K562 (cell line): Measurements from ENCODE around the gene MRPL33. TPM values are rescaled to one million over a fixed set of nuclear protein-coding genes. Genes with fewer than 3 reads are reported as not detected.

Experiments
- ATAC-seq: fragments of 200-7000 bp; cut with Tn5 transposase; 3 replicates; pipeline ENCODE4 v1.9.1; 2020; ENCODE audit warnings: moderate library complexity
- BruUV-seq: library from RNA; stranded (reverse); fragments of 400-500 nt; replicated peaks from 2 replicates; lab custom pipeline; 2021; lab: Mats Ljungman, UMichigan
- CTCF ChIA-PET: fragments of 300-600 bp; formaldehyde crosslinking; extraction: SDS; loops from one replicate; lab custom pipeline; 2021; ENCODE audit warnings: low intra/inter-chr PET ratio; lab: Yijun Ruan, JAX
- POLR2A ChIA-PET: fragments of 300-600, 350-650 bp; sonication (Branson Sonifier 250); formaldehyde crosslinking; extraction: SDS; loops from one replicate; lab custom pipeline; 2021; ENCODE audit warnings: antibody characterized with exemption, inconsistent platforms; lab: Yijun Ruan, JAX
- DNase-seq, 4 experiments: peaks; one replicate each; pipeline versions ENCODE4 v3.0.0 to v3.0.0-alpha.2; 2011 to 2018; ENCODE audit warnings: low spot score in 3 of 4, mixed read lengths in 3 of 4; ENCODE audit errors: extremely low read depth in 1 of 4
- FAIRE-seq: peaks from 2 replicates; lab custom pipeline; 2011; peaks lifted over from hg19 to GRCh38; lab: Jason Lieb, UNC
- H2AFZ ChIP-seq: 2 replicates; pipeline ENCODE4 v1.6.0; 2011; ENCODE audit warnings: low read depth, low read length, control low read depth, inconsistent platforms
- H3K27ac ChIP-seq: fragments of 200-600 bp; 3 replicates; pipeline ENCODE4 v1.8.0; 2011; ENCODE audit warnings: low read depth, mild to moderate bottlenecking, control low read depth, inconsistent platforms, low read length, moderate library complexity, mixed read lengths; ENCODE audit errors: extremely low read depth
- H3K27me3 ChIP-seq, 2 experiments: fragments of 300-600 bp in 1 of 2; 2 replicates in 1 of 2; 3 replicates in 1 of 2; pipeline versions ENCODE4 v1.6.0 to v1.8.0; 2011; ENCODE audit warnings: inconsistent platforms in 2 of 2, low read length in 2 of 2, mild to moderate bottlenecking in 1 of 2, mixed read lengths in 1 of 2, moderate library complexity in 1 of 2; ENCODE audit not compliant: control insufficient read depth in 2 of 2, insufficient read depth in 2 of 2
- H3K36me3 ChIP-seq: fragments of 300-600 bp; 3 replicates; pipeline ENCODE4 v1.8.0; 2011; ENCODE audit warnings: mild to moderate bottlenecking, low read length, inconsistent platforms; ENCODE audit not compliant: control insufficient read depth, insufficient read depth
- H3K4me1 ChIP-seq, 2 experiments: fragments of 200-600 bp in 1 of 2; replicated peaks in 1 of 2; 2 replicates in 1 of 2; 3 replicates in 1 of 2; pipeline versions ENCODE4 v1.5.1 to v1.8.0; 2011; ENCODE audit warnings: inconsistent platforms in 2 of 2, low read length in 2 of 2, mild to moderate bottlenecking in 1 of 2, mixed read lengths in 1 of 2, moderate library complexity in 1 of 2; ENCODE audit not compliant: control insufficient read depth in 2 of 2, insufficient read depth in 2 of 2
- H3K4me2 ChIP-seq: 2 replicates; pipeline ENCODE4 v1.6.1; 2011; ENCODE audit warnings: low read length, control low read depth, inconsistent platforms, mixed read lengths; ENCODE audit not compliant: insufficient read depth
- H3K4me3 ChIP-seq: fragments of 200-600 bp; sonication (generic), shearing (Covaris generic); 2 replicates; pipeline ENCODE4 v1.5.1; 2016; ENCODE audit warnings: control low read depth, inconsistent platforms
- H3K79me2 ChIP-seq: fragments of 200-600 bp; 3 replicates; pipeline ENCODE4 v1.8.0; 2011; ENCODE audit warnings: low read length, inconsistent platforms; ENCODE audit not compliant: control insufficient read depth, insufficient read depth
- H3K9ac ChIP-seq, 2 experiments: 2 replicates each; pipeline versions ENCODE4 v1.6.0 to v1.6.1; 2011; ENCODE audit warnings: low read depth in 2 of 2, low read length in 2 of 2, control low read depth in 1 of 2, inconsistent platforms in 1 of 2, mild to moderate bottlenecking in 1 of 2, mixed read lengths in 1 of 2; ENCODE audit not compliant: insufficient read depth in 1 of 2
- H3K9me1 ChIP-seq: one replicate; pipeline ENCODE4 v1.6.0; 2011; ENCODE audit warnings: inconsistent platforms, mild to moderate bottlenecking, low read length, moderate library complexity; ENCODE audit not compliant: control insufficient read depth, insufficient read depth
- H3K9me3 ChIP-seq: replicated peaks from 2 replicates; pipeline ENCODE4 v1.5.1; 2011; ENCODE audit warnings: low read depth, low read length, inconsistent platforms; ENCODE audit not compliant: control insufficient read depth, insufficient read depth
- H4K20me1 ChIP-seq: replicated peaks from 2 replicates; pipeline ENCODE4 v1.6.1; 2011; ENCODE audit warnings: low read length, inconsistent platforms, mixed read lengths; ENCODE audit not compliant: control insufficient read depth, insufficient read depth
- ELF2 ChIP-seq: fragments of 250-450 bp; sonication (Bioruptor Pico); IDR thresholded peaks from 2 replicates; pipeline ENCODE4 v1.5.0; 2021; ENCODE audit warnings: mild to moderate bottlenecking
- ELF4 ChIP-seq: fragments of 450-650 bp; formaldehyde crosslinking; IDR thresholded peaks from 2 replicates; pipeline ENCODE4 v1.4.0; 2022; ENCODE audit warnings: missing genetic modification characterization
- ILK ChIP-seq: fragments of 450-650 bp; IDR thresholded peaks from 2 replicates; pipeline ENCODE4 v1.6.1; 2016; ENCODE audit warnings: missing genetic modification characterization, low read depth, mild to moderate bottlenecking, missing compliant biosample characterization, moderate library complexity, borderline replicate concordance
- MYC ChIP-seq, 2 experiments: fragments of 250-450 bp in 1 of 2; sonication (Bioruptor Pico) in 1 of 2; IDR thresholded peaks; 2 replicates each; pipeline versions ENCODE4 v1.5.1 to v1.6.1; 2012 to 2021; ENCODE audit warnings: low read depth in 2 of 2, borderline replicate concordance in 1 of 2, improper control_type of control experiment in 1 of 2, low read length in 1 of 2, mild to moderate bottlenecking in 1 of 2, moderate library complexity in 1 of 2
- NFE2 ChIP-seq: IDR thresholded peaks from 2 replicates; pipeline ENCODE4 v1.6.1; 2014; ENCODE audit warnings: antibody characterized with exemption, low read depth
- PBX2 ChIP-seq, 2 experiments: IDR thresholded peaks in 1 of 2; conservative IDR thresholded peaks in 1 of 2; 2 replicates each; pipeline ENCODE4 v1.6.1; 2016; ENCODE audit warnings: low read depth in 2 of 2, mild to moderate bottlenecking in 1 of 2, missing compliant biosample characterization in 1 of 2, missing genetic modification characterization in 1 of 2, moderate library complexity in 1 of 2
- SAP30 ChIP-seq: fragments of 200-600 bp; sonication (generic); IDR thresholded peaks from 2 replicates; pipeline ENCODE4 v1.6.1; 2012; ENCODE audit warnings: borderline replicate concordance, low read depth, mild to moderate bottlenecking, moderate library complexity, low read length, control low read depth, inconsistent platforms; ENCODE audit not compliant: insufficient read depth, poor library complexity, severe bottlenecking
- SMC3 ChIP-seq: conservative IDR thresholded peaks from 2 replicates; pipeline ENCODE4 v1.6.1; 2011; ENCODE audit warnings: low read depth, low read length, improper control_type of control experiment; ENCODE audit not compliant: insufficient read depth
- ZFP91 ChIP-seq: sonication (generic); formaldehyde crosslinking; IDR thresholded peaks from 2 replicates; pipeline ENCODE4 v1.8.0; 2022; ENCODE audit warnings: mild to moderate bottlenecking, missing genetic modification reagents
- ZKSCAN8 ChIP-seq: fragments of 200-800 bp; sonication (Bioruptor generic); IDR thresholded peaks from 2 replicates; pipeline ENCODE4 v1.6.1; 2016; ENCODE audit warnings: missing genetic modification characterization, missing compliant biosample characterization
- ZNF165 ChIP-seq: fragments of 250-450 bp; sonication (Bioruptor Pico); IDR thresholded peaks from 2 replicates; pipeline ENCODE4 v1.4.0; 2020; ENCODE audit warnings: borderline replicate concordance
- ZNF253 ChIP-seq: fragments of 250-450 bp; sonication (Bioruptor Pico); conservative IDR thresholded peaks from 2 replicates; pipeline ENCODE4 v1.6.1; 2021; ENCODE audit warnings: mild to moderate bottlenecking
- ZNF444 ChIP-seq: fragments of 250-450 bp; sonication (Bioruptor Pico); IDR thresholded peaks from 2 replicates; pipeline ENCODE4 v1.4.0; 2020; ENCODE audit warnings: mild to moderate bottlenecking, moderate library complexity
- WGBS: fragments of 100-300 bp; shearing (Covaris generic); methylation state at CpG from one replicate; pipeline ENCODE4 v1.1.6; 2016; ENCODE audit warnings: low coverage, mixed read lengths; ENCODE audit not compliant: insufficient coverage; ENCODE audit errors: missing lambda C conversion rate; 5-methylcytosine and 5-hydroxymethylcytosine counted together
- in situ Hi-C: fragments of 300-500 bp; cut with MboI; formaldehyde crosslinking; loops from 4 replicates; pipeline ENCODE4 v1.15.0; 2018; ENCODE audit warnings: inconsistent platforms, mixed read lengths
- intact Hi-C: fragments of 100-400 bp; cut with micrococcal nuclease; formaldehyde crosslinking; loops from 2 replicates; pipeline ENCODE4 v1.14.2; 2022
- polyA plus RNA-seq, 8 experiments: library from polyadenylated mRNA; depleted of rRNA in 4 of 8; stranded (reverse) in 5 of 8; unstranded in 3 of 8; fragments of >200 nt; fragmentation: Nextera tagmentation in 2 of 8; fragmentation: Illumina TruSeq in 1 of 8; extraction: Ambion mirVana in 2 of 8; extraction: Trizol in 1 of 8; gene quantifications; 2 replicates each; pipeline versions ENCODE4 v1.2.1 to v1.2.3, GENCODE V29; 2011 to 2014; ENCODE audit warnings: inconsistent platforms in 1 of 8, missing spikeins in 1 of 8
- total RNA-seq, 7 experiments: library from RNA; depleted of rRNA in 6 of 7; stranded (reverse); fragments of >200 nt in 6 of 7; fragmentation: Illumina TruSeq in 2 of 7; extraction: Trizol in 2 of 7; gene quantifications; 2 replicates each; pipeline versions ENCODE4 v1.2.1 to v1.2.3, GENCODE V29; 2011 to 2021; ENCODE audit warnings: low replicate concordance in 1 of 7

Gene MRPL33
- total and polyA plus RNA-seq, 9 of the 15 experiments (the other 6 are each of a cell fraction or from before 2014, with no cell fraction given) = 68.3 to 338 (median 226) TPM

- TF ChIP-seq PBX2 (CRISPR knock-in tag; IDR thresholded peaks at IDR 0.05; ENCODE audit: low read depth) (no peak), PBX2 (tag; conservative IDR thresholded peaks at IDR 0.05; ENCODE audit: low read depth) (peak; percentile 42; the same call in 1 of the 2 replicates)
- TF ChIP-seq, all 486 proteins: peak for 3
Observed at GRCh38 chr2:27741673-27742072, 29.8 kb upstream of the MRPL33 start (continued).

- 38% methylated on average over 6 of the region's 9 CpGs for WGBS
- Histone ChIP-seq H3K9me1 (no peaks in the 10 kb centered on the region), H3K36me3 (no peaks in the 10 kb centered on the region), H2AFZ (no peak overlapping the region), H3K27me3 (peaks cover 5 to 11% of the 10 kb centered on the region in 2 experiments; a peak in 3 of 5 replicates), H3K27ac (no peak overlapping the region), H3K4me2 (no peak overlapping the region), H3K9me3 (no peaks in the 10 kb centered on the region), H3K4me1 (no peaks in the 10 kb centered on the region; a peak in 1 of 5 replicates), H4K20me1 (no peaks in the 10 kb centered on the region), H3K79me2 (no peaks in the 10 kb centered on the region), H3K9ac (no peak overlapping the region), H3K4me3 (no peak overlapping the region)
- FAIRE-seq (no peak), DNase-seq (no peak), ATAC-seq (no peak)
- intact Hi-C loops (no loop called here), in situ Hi-C loops (no loop called here)
- BruUV-seq = no TSS peak
- ChIA-PET POLR2A (interaction anchor here (0.8 to 1.4 kb wide), 3 partner anchors 9 to 95 kb away, joined by 3 read pairs; no protein-coding TSS in a partner anchor), CTCF (interaction anchor here (0.6 kb wide), 1 partner anchor 343 kb away, joined by 7 read pairs; no protein-coding TSS in a partner anchor)
- TF ChIP-seq SAP30 (no peak), ELF4 (CRISPR knock-in tag) (no peak), SMC3 (no peak), ZNF165 (CRISPR knock-in tag) (no peak), NFE2 (no peak), ZFP91 (no peak), ZKSCAN8 (no peak), ZNF253 (CRISPR knock-in tag) (no peak), ILK (tag) (no peak), MYC (IDR thresholded peaks at IDR 0.05; ENCODE audit: low read depth, low read length) (no peak), MYC (CRISPR knock-in tag; IDR thresholded peaks at IDR 0.05; ENCODE audit: borderline replicate concordance, low read depth) (no peak), ELF2 (no peak), ZNF444 (CRISPR knock-in tag) (no peak)
Observed at GRCh38 chr2:27742571-27742970, 28.9 kb upstream of the MRPL33 start.
